NCI-H2227 treated with DMSO at 0.1 percent for 48 hours (cell line): ENCODE data around the gene ATXN7L1.
"Not testable (repeated sequence)": the region's sequence is repeated elsewhere in the genome, so short reads cannot be mapped to it uniquely, and the experiment has no call there.

Source experiments
- DNase-seq: peaks from one replicate; lab custom pipeline; 2025; lab: John Stamatoyannopoulos, UW

Gene ATXN7L1

GRCh38 chr7:105613611-105614330, 262.6 kb downstream of the ATXN7L1 start:
- DNase-seq, result no peak

GRCh38 chr7:105612806-105613205, 263.6 kb downstream of the ATXN7L1 start:
- DNase-seq, result no peak

GRCh38 chr7:105611856-105612775, 264.3 kb downstream of the ATXN7L1 start:
- DNase-seq, result no peak

- no peak for DNase-seq
These were observed 266.1 kb downstream of the ATXN7L1 start for GRCh38 chr7:105610165-105610930.

- peak; percentile 26 for DNase-seq
These were observed 273.8 kb downstream of the ATXN7L1 start for GRCh38 chr7:105602325-105603305.

GRCh38 chr7:105600720-105601550, 275.5 kb downstream of the ATXN7L1 start:
- no peak for DNase-seq

GRCh38 chr7:105599551-105599950, 276.8 kb downstream of the ATXN7L1 start:
- no peak for DNase-seq

GRCh38 chr7:105599080-105599479, 277.3 kb downstream of the ATXN7L1 start:
- not testable (repeated sequence) for DNase-seq

GRCh38 chr7:105596866-105597265, 279.5 kb downstream of the ATXN7L1 start:
- no peak for DNase-seq

GRCh38 chr7:105594034-105594433, 282.4 kb downstream of the ATXN7L1 start:
- no peak for DNase-seq

- DNase-seq, result no peak
These were observed 284.9 kb downstream of the ATXN7L1 start for GRCh38 chr7:105591522-105591921.

- DNase-seq, result no peak
These were observed 285.6 kb downstream of the ATXN7L1 start for GRCh38 chr7:105590793-105591192.

GRCh38 chr7:105589356-105590077, 286.9 kb downstream of the ATXN7L1 start:
- peak; percentile 81 for DNase-seq

- no peak for DNase-seq
These were observed 288.3 kb downstream of the ATXN7L1 start for GRCh38 chr7:105587909-105588635.

GRCh38 chr7:105585850-105586500, 290.4 kb downstream of the ATXN7L1 start:
- DNase-seq, result no peak

- no peak for DNase-seq
These were observed 292.2 kb downstream of the ATXN7L1 start for GRCh38 chr7:105584165-105584564.

- DNase-seq, result no peak
These were observed 293.3 kb downstream of the ATXN7L1 start for GRCh38 chr7:105583061-105583460.
